Daoy (cell line): ENCODE data around the gene KCNMB4. TPM values are rescaled to one million over a fixed set of nuclear protein-coding genes. Genes with fewer than 3 reads are reported as not detected.

ENCODE experiments used
- DNase-seq: peaks from one replicate; pipeline ENCODE4 v3.0.0-alpha.2; 2015; ENCODE audit warnings: low read depth
- total RNA-seq: library from RNA; depleted of rRNA; stranded (reverse); fragments of >200 nt; shearing (Covaris generic); gene quantifications from 2 replicates; pipeline ENCODE4 v1.2.3, GENCODE V29; 2014; rRNA removed

KCNMB4 gene, protein sequence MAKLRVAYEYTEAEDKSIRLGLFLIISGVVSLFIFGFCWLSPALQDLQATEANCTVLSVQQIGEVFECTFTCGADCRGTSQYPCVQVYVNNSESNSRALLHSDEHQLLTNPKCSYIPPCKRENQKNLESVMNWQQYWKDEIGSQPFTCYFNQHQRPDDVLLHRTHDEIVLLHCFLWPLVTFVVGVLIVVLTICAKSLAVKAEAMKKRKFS
- total RNA-seq = 1.1 and 1.4 TPM in 2 replicates

DNA sequence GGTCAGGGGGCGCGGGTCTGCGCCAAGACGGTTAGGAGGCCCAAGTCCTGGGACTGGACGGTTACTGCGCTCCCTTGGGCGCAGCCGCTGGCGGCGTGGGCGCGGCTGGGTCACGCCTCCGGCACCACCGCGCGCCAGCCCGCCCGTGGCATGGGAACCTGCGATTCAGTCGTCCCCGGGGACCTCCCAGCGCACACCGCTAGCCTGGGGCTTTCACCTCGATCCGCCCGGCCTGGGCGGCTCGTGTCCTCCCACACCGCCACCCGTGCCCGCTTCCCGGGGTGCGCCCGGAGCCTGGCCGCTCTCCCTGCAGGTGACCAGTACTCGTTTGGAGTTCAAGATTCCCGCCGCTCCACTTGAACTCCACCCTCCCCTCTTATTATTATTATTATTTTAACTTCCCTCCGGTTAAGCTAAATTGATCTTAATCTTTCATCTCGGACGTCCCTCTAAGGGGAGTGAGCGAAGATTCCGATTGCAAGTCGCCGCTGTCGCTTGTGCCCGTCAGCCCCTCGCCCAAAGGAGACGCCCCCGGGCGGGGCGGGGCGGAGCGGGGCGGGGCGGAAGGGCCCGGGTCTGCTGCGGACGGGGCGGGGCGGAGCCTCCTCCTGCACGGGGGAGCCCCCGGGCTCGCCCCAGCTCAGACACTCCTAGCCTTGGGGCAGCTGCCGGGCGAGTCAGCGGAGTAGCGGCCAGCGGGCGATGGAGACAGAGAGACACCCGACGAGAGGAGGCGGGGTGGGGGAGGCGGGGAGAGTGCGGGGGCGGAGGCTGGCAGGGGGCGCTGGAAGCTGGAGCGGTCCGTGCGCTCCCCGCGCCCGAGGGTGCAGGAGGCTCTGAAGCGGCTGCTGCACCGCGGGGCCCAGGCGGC lies at the start of gene KCNMB4:
Gene KCNMB4 (plus strand): TSS at position 643 of the 871 bp plus-strand sequence. CDS start 445 bp downstream, outside the sequence.
- DNase-seq = peak; percentile 70

DNA sequence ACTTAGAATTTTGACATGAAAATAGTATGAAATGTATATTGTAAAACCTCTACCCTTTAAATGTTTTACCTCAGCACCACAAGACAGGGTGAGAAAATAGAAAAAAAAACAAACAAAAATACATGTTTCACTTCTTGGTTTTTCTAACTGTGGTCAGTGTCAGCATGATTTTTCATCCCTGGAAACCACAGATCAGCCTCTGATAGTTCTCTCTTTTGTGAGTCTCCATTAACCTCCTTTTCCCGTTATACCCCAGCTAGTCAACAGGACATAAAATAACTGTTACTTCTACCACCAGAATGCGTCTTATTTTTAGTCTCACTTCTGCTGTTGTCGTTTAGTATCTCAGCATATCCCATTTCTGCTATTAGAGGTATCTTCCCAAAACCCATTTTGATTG lies 48.3 kb upstream of the KCNMB4 start:
- no peak for DNase-seq

DNA sequence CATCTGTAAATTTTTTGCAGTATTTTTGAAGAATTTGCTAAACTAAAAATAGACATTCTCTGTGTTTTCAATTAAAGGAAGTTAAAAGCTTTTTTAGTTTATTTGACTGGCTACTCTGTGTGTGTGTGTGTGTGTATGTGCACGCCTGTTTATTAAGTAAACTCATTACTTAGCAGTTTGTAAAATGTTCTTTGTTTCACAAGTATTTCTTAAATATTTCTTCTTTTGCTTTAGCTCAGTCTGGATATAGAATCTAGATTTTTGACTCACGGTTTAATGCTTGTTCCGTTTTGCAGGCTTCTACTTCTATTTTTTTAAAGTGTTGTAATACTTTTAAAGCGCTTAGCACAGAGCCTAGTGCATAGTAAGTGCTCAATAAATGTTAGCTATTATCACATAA lies 46.5 kb upstream of the KCNMB4 start:
- no peak for DNase-seq

DNA sequence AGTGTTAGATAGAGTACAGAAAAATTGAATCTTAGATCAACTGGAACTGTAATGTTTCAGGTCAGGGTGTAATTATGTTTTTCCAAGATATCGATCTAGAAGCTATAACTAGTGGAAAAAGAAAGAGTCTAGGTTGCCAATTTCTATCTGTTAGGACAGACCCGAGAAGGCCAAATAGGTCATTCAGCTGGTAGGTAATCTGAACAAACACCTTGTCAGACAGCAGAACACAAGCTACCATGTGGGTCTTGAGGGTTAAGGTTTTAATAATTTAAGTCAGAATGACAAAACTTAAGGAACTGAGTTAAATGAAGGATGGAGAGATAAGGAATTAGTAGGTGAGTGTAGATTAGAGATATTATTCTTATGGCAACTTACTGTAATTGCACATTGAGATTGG lies 44.9 kb upstream of the KCNMB4 start:
- no peak for DNase-seq

DNA sequence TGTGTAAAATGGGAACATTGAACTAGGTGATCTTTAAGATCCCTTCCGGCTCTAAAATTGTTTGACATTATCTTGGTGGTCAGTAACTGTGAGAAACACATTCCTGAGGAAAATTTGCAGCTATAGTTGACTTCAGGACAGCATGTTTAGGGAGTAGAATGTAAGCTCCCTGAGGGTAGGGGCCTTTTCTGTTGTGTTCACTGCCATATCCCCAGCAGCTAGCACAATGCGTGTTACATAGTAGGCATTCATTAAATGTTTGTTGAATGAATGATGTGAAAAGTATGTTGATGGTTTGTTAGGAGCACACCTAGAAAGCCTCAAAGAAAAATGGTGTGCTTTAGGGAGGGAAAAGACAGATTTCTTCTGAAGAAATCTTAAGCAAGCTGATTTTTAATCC lies 38.5 kb upstream of the KCNMB4 start:
- DNase-seq = no peak

DNA sequence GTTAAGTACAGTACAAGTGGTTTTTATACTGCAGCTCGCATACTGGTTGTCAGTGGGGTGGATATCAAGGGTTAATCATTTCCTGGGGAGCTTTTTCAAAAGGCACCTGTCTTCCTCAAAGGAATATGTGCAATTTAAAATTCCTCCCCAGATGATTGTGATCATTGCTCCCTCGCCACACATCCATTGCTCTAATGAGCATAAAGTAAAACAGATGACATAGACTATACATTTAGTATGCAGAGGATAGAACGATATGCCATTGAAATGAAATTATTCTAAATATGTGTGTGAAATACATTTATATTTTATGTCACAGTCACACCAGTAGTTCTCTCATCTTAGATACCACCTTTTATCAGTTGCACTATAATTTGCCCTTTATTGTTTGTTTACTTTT lies 36.4 kb upstream of the KCNMB4 start:
- no peak for DNase-seq

DNA sequence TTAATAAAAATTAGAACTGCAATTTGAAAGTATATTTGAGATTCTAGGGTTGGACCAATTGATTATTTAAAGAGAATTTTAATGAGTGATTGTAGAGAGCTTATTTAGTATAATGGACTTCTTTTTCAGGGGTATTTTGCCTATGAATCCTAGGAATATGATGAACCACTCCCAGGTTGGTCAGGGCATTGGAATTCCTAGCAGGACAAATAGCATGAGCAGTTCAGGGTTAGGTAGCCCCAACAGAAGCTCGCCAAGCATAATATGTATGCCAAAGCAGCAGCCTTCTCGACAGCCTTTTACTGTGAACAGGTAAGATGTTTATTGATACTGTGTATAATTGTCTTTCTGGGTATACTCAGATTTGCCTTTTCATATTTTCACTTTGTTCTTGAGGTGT lies 35.9 kb upstream of the KCNMB4 start:
- no peak for DNase-seq

DNA sequence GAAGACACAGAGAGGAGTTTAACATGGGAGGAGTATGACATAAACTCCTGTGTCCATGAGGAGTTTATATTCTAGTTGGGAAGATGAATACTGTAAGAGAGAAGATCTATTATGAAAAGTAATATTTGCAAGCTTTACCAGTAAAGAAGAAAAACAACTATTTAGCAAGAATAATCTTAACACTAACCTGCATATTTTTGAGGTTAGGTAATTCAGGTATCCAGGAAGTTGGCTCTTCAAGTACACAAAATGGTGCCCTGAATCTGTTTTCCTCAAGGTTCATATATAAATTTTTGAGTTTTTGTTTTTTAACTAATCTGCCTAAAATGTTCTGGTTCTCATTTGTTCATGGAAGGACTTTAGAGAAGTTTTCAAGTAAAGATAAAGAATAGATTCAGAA lies 33.9 kb upstream of the KCNMB4 start:
- no peak for DNase-seq

DNA sequence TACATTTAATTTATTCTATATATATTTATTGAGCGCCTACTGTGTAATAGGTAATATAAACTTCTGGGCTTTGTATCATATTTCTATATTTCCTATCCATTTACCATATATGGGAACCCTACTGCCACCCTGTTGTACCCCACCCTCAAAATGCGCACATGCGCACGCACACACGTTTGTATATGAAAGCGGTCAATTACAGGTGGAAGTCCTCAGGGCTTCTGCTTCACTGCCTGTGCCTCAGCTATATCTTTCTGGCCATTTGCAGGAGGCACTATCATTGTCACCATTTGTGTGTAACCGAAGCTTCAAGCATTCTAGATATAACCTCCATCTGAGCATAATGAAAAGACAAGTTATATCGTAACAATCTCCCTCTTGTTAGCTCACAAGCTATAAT lies 31.3 kb upstream of the KCNMB4 start:
- no peak for DNase-seq

DNA sequence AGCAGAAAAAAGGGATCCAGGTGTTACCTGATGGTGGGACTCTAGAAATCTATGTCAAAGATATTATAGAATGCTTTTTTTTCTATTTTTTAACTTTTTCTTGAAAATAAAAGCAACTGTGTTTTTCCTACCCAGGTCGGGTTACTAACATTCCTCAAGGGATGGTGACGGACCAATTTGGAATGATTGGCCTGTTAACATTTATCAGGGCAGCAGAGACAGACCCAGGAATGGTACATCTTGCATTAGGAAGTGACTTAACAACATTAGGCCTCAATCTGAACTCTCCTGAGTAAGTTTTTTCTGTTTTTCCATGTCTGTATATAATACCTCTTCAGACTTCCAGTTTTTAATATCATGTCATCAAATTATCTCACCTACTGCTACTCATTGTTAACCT lies 27.6 kb upstream of the KCNMB4 start:
- DNase-seq = no peak

DNA sequence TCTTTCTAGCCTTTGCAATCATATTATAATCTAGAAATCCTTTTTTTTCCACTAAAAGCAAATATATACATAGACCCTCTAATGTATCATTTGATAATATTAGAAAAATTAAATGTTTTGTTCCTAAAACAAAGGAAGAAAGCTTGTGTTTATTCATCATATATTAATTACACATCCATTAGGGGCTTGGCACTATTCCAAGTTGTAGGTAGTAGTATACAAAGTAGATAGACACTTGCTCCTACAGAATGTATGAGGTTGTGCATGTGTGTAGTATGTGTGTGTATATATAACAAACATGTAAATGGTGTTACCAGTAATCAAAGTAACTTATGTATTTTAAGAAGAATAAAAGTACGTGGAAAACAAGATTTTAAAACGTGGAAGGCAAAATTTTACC lies 15.0 kb upstream of the KCNMB4 start:
- no peak for DNase-seq

DNA sequence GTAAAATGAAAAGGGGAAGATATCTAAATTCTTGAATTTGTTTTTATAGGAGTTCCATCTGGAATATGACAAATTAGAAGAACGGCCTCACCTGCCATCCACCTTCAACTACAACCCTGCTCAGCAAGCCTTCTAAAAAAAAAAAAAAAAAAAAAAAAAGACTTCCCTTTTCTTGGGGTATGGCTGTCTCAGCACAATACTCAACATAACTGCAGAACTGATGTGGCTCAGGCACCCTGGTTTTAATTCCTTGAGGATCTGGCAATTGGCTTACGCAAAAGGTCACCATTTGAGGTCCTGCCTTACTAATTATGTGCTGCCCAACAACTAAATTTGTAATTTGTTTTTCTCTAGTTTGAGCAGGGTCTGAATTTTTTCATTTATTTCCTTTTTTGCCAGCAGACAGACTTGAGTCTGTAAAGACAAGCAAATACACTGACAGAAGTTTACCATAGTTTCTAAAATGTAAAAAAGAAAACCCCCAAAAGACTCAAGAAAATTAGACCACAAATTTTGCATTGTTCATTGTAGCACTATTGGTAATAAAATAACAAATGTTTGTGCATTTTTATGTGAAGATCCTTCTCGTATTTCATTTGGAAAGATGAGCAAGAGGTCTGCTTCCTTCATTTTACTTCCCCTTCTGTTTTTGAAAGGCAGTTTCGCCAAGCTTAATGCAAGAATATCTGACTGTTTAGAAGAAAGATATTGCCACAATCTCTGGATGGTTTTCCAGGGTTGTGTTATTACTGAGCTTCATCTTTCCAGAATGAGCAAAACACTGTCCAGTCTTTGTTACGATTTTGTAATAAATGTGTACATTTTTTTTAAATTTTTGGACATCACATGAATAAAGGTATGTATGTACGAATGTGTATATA lies 12.1 kb upstream of the KCNMB4 start:
- no peak for DNase-seq

DNA sequence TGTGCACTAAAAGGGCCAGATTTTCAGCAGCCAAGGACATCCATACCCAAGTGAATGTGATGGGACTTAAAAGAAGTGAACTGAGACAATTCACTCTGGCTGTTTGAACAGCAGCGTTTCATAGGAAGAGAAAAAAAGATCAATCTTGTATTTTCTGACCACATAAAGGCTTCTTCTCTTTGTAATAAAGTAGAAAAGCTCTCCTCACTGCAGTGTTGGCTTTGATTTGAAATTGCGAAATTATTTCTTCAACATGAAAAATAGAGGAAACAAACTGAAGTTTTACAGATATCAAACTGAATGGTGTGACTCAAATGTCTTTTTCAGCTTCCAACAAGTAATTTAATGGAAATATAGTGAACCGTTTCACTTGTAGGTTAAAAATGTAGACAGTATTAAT lies 11.3 kb upstream of the KCNMB4 start:
- DNase-seq = no peak

DNA sequence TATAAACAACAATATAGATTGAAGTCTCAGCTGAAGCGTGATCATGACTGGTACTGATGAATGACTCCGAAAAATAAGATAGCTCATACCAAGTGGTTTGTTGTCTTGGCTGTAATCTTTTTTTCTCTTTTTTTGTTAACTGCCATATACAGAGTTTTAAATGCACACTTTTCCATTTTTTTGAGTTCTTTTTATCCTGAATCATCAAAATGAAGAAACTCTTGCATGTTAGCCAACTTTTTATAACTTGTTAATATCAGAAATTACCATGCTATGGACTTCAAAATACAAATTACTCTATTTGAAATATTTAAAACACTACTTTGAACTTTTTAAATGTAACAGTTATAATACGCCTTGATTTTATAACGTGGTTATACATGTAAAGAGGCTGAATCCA lies 10.1 kb upstream of the KCNMB4 start:
- DNase-seq = no peak

DNA sequence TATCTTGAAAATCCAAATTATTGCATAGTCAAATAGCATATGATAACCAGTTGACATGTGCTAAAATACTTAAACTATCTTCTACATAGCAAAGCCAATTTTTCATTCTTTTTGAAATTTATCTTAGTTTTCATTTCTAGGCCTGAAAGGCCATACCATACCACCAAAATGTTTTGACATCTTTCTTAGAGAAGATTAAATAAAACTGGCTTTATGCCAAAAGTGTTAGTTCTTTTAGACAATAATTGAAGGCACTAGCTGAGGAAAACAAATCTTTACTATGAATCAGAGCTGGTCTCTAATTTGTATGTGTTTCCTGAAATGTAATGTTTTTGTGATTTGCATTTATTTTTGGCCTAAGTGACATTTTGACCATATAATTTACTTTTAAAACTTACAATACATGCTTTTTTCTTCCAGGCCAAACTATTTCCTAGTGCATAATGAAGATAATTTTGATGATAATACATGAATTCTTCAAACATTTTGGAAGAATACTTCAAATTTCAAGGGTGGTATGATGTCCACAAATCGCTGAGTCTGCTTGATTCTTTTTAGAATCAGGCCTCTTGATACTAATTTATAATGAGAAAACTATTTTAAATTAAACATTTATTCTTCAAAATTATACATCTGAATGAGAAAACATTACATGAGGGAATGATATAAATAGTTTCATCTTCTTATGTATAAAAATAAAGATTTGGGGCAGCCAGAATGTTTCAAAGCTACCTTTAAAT lies 6.5 kb upstream of the KCNMB4 start:
- DNase-seq = no peak

DNA sequence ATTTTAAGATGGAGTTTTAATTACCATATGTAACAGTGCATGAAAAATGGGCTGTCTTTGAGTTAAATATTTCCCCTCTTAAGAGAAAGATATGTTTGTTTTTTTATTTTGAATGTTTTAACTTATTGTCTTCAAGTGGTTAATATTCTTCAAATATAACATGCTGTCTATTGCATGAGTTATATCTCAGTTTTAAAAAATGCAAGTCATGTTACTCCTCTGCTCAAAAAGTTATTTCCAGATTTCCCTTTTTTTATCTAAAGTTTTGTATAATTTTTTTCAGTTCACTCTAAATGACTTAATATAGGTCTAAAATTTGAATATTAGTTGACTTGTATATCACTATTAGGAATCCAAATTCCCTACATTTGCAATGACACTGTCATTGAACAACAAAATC lies 5.9 kb upstream of the KCNMB4 start:
- DNase-seq = no peak

DNA sequence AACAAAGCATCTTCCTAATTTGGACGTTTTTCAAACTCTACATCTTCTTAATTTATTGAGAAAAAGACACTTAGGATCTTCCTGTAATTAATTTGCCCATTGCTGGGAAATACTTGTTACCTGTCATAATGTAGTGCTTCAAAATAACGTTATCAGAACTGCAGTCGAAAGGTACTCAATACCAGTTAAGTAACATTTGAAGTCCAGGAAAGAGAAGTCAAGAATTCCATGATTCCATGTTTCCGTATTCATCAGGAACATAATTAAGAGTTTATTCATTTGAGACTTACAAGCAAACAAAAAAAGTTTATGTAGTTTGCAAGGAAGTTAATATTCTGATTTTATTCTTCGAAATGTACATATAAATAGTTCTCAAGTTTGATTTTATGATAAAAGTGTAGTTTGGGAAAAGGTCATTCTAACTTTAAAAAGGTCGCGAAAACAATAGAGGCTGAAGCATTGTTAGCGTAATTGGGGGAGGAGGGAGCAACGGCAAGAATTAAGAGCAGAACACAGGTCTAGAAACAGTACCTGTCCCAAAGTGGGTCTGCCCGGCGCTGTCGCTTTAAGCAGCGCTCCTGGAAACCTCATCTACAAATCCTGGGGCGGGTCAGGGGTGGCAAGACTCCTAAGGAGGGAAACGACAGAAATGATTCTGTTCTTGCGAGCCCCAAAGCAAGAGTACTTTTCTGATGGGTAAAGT lies 1.2 kb upstream of the KCNMB4 start:
- DNase-seq = no peak

DNA sequence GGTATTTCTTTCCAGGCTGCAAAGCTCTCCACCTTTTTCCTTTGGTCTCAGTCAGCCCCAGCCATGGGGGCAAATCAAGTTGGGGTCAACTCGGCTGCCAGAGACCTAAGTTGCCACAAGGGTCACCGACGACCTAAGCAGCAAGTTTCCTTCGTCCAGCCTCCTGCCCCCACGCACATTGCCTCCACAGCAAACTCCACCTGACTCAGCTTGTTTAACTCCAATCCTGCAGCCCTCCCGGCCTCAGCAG lies 767 bp upstream of the KCNMB4 start:
- no peak for DNase-seq

DNA sequence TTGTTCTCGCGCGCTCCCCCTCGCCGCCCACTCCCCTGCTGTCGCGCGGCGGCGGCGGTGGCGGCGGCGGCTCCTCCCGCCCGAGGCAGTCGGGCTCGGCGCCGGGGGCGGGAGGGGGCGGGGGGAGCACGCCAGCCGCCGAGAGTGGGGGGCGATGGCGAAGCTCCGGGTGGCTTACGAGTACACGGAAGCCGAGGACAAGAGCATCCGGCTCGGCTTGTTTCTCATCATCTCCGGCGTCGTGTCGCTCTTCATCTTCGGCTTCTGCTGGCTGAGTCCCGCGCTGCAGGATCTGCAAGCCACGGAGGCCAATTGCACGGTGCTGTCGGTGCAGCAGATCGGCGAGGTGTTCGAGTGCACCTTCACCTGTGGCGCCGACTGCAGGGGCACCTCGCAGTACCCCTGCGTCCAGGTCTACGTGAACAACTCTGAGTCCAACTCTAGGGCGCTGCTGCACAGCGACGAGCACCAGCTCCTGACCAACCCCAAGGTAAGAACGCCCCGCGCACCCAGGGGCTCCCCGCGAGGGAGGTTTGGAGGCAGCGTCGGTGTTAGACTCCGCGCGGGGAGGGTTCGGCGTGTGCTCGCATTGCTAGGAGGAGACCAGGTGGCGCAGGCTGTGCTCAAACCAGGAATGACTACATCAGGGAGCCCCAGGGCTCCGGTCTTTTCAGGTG lies 629 bp downstream of the KCNMB4 start:
- peak; percentile 63 for DNase-seq

DNA sequence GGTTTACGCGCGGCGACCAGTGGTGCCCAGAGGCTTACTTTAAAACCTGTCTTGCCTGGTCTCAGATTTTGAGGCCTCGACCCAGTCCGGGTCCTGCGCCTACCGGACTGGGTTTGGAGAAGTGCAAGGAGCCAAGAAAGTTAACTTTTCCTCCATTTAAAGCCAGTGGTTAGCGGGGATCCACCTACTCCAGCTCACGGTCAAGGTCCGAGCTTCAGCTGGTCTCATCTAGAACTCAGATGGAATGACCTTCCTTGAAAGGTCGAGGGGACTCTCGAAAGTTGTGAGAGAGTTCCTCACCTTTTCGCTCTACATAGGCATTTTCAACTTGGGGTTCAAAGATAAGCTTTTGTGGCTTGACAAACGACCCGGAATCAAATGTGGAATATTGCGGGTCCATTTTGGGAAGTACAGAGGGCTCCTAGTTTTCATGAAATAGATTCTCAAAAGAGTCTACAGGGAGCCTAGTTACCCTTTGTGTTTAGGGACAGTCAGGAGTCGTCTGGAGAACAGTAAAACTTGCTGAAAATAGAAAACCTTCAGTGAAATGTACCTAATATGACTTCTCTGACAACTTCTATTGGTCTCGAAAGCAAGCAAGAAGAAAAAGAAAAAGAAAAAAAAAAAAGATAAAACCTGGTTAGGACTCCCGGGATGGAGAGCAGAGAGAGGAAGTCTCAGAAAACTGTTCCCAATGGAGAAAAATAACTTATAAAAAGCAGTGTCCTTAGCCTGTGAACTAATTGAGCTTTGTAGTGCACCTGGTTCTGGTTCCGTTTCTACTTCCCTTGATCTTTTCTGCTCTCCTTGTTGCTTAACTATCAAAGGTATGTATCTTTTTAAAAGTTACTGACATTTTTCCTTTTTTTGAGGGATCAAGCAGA lies 1.4 kb downstream of the KCNMB4 start:
- no peak for DNase-seq
